Ovary (tissue), 9 donors: ENCODE measurements around the gene VCAN. TPM values are rescaled to one million over a fixed set of nuclear protein-coding genes. Genes with fewer than 3 reads are reported as not detected.

Experiments used
- DNase-seq, 5 donors: peaks; one replicate each; pipeline ENCODE4 v3.0.0-alpha.2; 2019 to 2020
- H3K27ac ChIP-seq, 2 donors: fragments of 200-600 bp; one replicate each; pipeline versions ENCODE4 v1.5.1 to v1.8.0; 2019 to 2022
- H3K27me3 ChIP-seq: fragments of 200-600 bp; one replicate; pipeline ENCODE4 v1.8.0; 2022
- H3K36me3 ChIP-seq: fragments of 200-600 bp; sonication (generic); one replicate; pipeline ENCODE4 v1.5.1; 2019
- H3K4me1 ChIP-seq: one replicate; pipeline ENCODE4 v1.8.1; 2013; ENCODE audit warnings: mild to moderate bottlenecking, moderate library complexity; ENCODE audit not compliant: insufficient read depth
- H3K4me3 ChIP-seq: fragments of 200-600 bp; sonication (generic); one replicate; pipeline ENCODE4 v1.5.1; 2017
- H3K9me3 ChIP-seq, 2 donors: fragments of 200-600 bp in 1 of 2; sonication (generic) in 1 of 2; one replicate each; pipeline versions ENCODE4 v1.5.1 to v1.8.1; 2013 to 2019; ENCODE audit warnings: mild to moderate bottlenecking in 1 of 2, moderate library complexity in 1 of 2
- EP300 ChIP-seq: sonication (generic); formaldehyde crosslinking; IDR thresholded peaks from one replicate; pipeline ENCODE4 v1.6.1; 2017; ENCODE audit warnings: antibody characterized with exemption
- POLR2A ChIP-seq: fragments of 450-650 bp; IDR thresholded peaks from one replicate; pipeline ENCODE4 v1.6.1; 2017; ENCODE audit warnings: antibody characterized with exemption, mild to moderate bottlenecking, moderate library complexity
- WGBS, 3 donors: extraction: QIAGEN DNeasy Blood & Tissue Kit in 1 of 3; methylation state at CpG; one replicate each; pipeline versions ENCODE4 v1.1.5 to v1.1.7; 2013 to 2017; 5-methylcytosine and 5-hydroxymethylcytosine counted together
- intact Hi-C, 4 donors: fragments of 100-400 bp; cut with DNase I; formaldehyde crosslinking; loops; one replicate each; pipeline versions ENCODE4 v1.11.0 to v1.15.1; 2022 to 2023
- polyA plus RNA-seq, 2 donors: library from polyadenylated mRNA; stranded (reverse); fragments of 200-250 nt in 1 of 2; fragments of 350-450 nt in 1 of 2; fragmentation: Illumina TruSeq in 1 of 2; extraction: RNeasy Lipid Tissue Mini Kit (QIAGEN cat#74804) in 1 of 2; gene quantifications; one replicate each; pipeline ENCODE4 v1.2.3, GENCODE V29; 2013 to 2014
- total RNA-seq, 7 donors: library from RNA; depleted of rRNA in 2 of 7; stranded (reverse); fragments of >200 nt in 2 of 7; fragmentation: NEBNext Ultra II Directional in 3 of 7; extraction: Animal tissue kit (Norgen Biotek cat#: 25700) in 3 of 7; gene quantifications; one replicate each; pipeline versions ENCODE4 v1.1.0 to v1.2.4, GENCODE V29; 2016 to 2023
- TF ChIP-seq, protein P1 (sequence below), 3 donors: fragments of 450-650 bp in 2 of 3; fragments of 200-600 bp in 1 of 3; IDR thresholded peaks; one replicate each; pipeline versions ENCODE4 v1.5.1 to v1.8.0; 2016 to 2022; ENCODE audit warnings: antibody characterized with exemption in 3 of 3, mild to moderate bottlenecking in 1 of 3
- donor health status: DM: no; HTN: no; CAD: no; lungs with moderate emphysema.
- donor health status: DM: no; HTN: no; CAD: no.
- donor health status: Bipolar disorder and iron deficiency.
- donor health status: DM: yes; HTN: yes; CAD: no.
- donor health status: DM: no; HTN: no; CAD: no.
- donor health status: DM: yes; HTN: yes; CAD: no.

Gene VCAN
- total and polyA plus RNA-seq, 9 donors, result 2.2 to 21.3 (median 7.3) TPM

DNA sequence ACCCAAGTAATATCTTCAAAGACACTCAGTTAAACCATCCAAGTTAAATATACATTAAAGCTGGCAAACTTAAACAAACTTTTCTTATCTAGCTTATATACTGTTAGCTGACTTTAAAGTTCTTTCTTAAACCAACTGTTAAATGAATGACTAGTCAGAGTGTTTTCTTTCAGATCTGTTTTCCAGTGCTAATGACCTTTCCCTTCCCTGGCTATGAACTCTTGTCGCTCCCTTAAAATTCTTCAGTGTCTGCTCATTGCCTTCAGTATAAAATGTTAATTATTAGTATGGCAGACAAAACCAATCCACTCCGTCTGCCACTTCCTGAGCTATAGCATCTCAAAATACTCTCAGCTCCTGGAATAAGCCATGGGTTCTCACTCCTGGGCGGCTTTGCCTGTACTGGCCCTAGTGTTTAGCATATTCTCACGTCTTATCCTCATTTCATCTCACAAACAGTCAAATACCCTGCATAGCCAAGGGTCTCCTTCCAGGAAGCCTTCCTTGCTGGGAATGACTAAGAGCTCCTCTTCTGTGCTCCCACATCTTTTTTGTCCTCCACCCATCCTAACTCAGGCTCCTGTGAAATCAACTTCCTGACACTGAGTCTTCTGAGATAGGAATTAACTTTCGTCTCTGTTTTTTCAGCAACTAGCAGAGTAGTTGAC, 87.7 kb downstream of the VCAN start:
- DNase-seq, result no peak
- Histone ChIP-seq H3K36me3 (no peaks in the 10 kb centered on the region), H3K27ac (no peak overlapping the region), H3K27me3 (no peaks in the 10 kb centered on the region), H3K4me3 (no peak overlapping the region), H3K9me3 (no peaks in the 10 kb centered on the region), H3K4me1 (no peaks in the 10 kb centered on the region)
- WGBS, 3 donors, result 82 to 86% (median 83%) methylated on average over 5 of the region's 5 CpGs
- TF ChIP-seq, protein P1, sequence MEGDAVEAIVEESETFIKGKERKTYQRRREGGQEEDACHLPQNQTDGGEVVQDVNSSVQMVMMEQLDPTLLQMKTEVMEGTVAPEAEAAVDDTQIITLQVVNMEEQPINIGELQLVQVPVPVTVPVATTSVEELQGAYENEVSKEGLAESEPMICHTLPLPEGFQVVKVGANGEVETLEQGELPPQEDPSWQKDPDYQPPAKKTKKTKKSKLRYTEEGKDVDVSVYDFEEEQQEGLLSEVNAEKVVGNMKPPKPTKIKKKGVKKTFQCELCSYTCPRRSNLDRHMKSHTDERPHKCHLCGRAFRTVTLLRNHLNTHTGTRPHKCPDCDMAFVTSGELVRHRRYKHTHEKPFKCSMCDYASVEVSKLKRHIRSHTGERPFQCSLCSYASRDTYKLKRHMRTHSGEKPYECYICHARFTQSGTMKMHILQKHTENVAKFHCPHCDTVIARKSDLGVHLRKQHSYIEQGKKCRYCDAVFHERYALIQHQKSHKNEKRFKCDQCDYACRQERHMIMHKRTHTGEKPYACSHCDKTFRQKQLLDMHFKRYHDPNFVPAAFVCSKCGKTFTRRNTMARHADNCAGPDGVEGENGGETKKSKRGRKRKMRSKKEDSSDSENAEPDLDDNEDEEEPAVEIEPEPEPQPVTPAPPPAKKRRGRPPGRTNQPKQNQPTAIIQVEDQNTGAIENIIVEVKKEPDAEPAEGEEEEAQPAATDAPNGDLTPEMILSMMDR (IDR thresholded peaks at IDR 0.05), result no peak
- TF ChIP-seq EP300, result no peak
- TF ChIP-seq POLR2A, result no peak
- intact Hi-C loops, result no loop called here

DNA sequence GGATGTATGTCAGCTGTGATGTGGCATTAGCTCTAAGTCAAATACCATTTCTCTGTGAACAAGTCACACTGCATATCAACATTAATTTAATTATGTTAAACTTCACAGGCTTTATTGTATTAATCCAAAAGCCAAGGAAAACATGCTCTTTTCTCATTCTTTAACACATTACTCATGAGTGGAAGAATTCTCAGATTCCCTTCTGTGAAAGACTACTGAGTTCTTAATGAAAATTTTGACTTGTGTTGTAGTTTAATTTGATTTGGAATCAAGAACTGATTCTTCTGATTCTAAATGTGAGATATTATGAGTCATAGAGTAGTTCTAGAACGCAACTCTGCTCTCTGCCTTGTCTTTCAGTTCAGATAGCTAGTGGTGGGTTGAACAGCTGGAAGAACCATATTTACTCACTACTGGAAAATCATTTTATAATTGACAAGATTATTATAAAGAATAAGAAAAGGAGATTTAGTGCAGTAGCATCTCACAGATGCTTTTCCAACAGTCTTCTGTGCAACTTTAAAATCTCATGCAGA, 90.6 kb downstream of the VCAN start:
- Histone ChIP-seq H3K4me3 (no peak overlapping the region), H3K4me1 (no peaks in the 10 kb centered on the region), H3K27me3 (no peaks in the 10 kb centered on the region), H3K9me3 (no peaks in the 10 kb centered on the region), H3K27ac (no peak overlapping the region), H3K36me3 (no peaks in the 10 kb centered on the region)
- no peak for DNase-seq
- WGBS, 3 donors, result 60 to 90% (median 80%) methylated on average over 1 of the region's 1 CpG
- intact Hi-C loops, result loop anchor here in 2 of 4 donors (10.0 kb wide), 1 partner anchor 1207 kb away; no protein-coding TSS in a partner anchor
- TF ChIP-seq, protein P1 (IDR thresholded peaks at IDR 0.05), result no peak
- no peak for TF ChIP-seq EP300

DNA sequence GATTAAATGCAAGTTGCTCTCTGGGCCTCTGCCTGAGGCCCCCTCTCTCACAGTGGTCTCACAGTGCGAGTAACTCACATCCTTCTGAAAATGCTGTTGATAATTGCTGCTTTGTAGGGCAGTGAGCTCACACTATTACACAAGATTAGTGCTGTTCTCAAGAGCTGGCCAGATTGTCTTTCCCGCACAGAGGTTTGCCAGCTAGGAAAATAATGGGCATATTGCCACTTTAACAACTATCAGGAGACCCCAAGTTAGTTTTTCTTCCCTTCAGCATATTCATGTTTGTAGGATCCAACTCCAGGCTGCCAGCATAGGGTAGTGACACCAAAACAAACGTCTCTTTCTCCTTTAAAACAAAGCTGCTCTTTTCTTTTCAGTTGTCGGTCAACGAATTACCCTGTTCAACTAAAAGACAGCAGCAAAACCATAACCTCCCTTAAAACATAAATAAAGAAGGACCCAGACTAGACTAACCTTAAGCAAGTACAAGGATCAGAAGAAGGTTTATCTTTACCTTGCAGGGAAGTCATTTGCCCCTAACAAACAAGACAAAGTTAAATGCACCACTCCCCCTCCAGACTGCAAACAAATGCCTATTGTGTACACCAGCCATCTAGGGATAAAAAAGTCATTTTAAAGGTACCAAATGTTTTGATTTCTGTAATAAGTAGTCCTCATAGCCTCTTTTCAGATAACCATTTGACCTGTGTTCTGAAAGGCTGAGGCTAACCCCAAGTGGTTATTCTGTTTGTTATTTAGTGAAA, 91.4 kb downstream of the VCAN start:
- Histone ChIP-seq H3K9me3 (no peaks in the 10 kb centered on the region), H3K4me3 (no peak overlapping the region), H3K27ac (no peak overlapping the region), H3K36me3 (no peaks in the 10 kb centered on the region), H3K27me3 (no peaks in the 10 kb centered on the region), H3K4me1 (no peaks in the 10 kb centered on the region)
- intact Hi-C loops, result loop anchor here in 2 of 4 donors (10.0 kb wide), 1 partner anchor 1208 kb away; no protein-coding TSS in a partner anchor
- no peak for DNase-seq
- WGBS, 3 donors, result 72 to 77% (median 76%) methylated on average over 5 of the region's 5 CpGs
- TF ChIP-seq POLR2A (no peak), EP300 (no peak)
- TF ChIP-seq, protein P1 (IDR thresholded peaks at IDR 0.05), result no peak

DNA sequence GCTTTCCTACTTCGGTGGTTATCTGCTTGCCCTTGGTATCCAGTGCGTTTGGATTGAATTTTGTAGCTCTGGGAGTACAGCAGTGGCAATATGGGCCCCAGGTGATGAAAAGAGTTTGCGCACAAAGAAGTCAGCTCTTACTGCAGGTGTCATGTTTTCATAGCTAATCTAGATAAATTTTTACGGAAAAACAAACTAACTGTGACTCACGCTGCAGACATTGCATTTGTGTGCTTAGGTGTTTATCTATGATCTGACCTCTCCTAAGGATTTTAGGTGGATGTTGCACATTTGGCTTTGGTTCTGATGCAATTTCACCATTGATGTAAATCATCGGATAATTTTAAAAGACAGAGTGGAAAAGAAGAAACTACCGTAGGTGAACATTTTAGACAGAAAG, 92.1 kb downstream of the VCAN start:
- H3K36me3 ChIP-seq, result no peaks in the 10 kb centered on the region
- intact Hi-C loops, result loop anchor here in 2 of 4 donors (10.0 kb wide), 1 partner anchor 1209 kb away; no protein-coding TSS in a partner anchor
- no peak for DNase-seq
- no peaks in the 10 kb centered on the region for H3K4me1 ChIP-seq
- no peaks in the 10 kb centered on the region for H3K9me3 ChIP-seq
- no peaks in the 10 kb centered on the region for H3K27me3 ChIP-seq
- no peak overlapping the region for H3K4me3 ChIP-seq
- WGBS, 3 donors, result 67 to 72% (median 69%) methylated on average over 7 of the region's 7 CpGs
- H3K27ac ChIP-seq, result no peak overlapping the region
- no peak for TF ChIP-seq EP300
- TF ChIP-seq POLR2A, result no peak
- TF ChIP-seq, protein P1 (IDR thresholded peaks at IDR 0.05), result no peak
